NCI-H748 (cell line): Measurements from ENCODE around the gene GUSB.

Experiments used
- DNase-seq: peaks from one replicate; lab custom pipeline; 2025; ENCODE audit not compliant: unreplicated experiment; lab: John Stamatoyannopoulos, UW

The GUSB gene

GRCh38 chr7:65938336-65938895 lies 43.6 kb downstream of the GUSB start:
- DNase-seq, result no peak

GRCh38 chr7:65937296-65937695 lies 44.7 kb downstream of the GUSB start:
- DNase-seq, result no peak

- DNase-seq, result no peak
Measured at GRCh38 chr7:65931685-65932084, 50.3 kb downstream of the GUSB start.

GRCh38 chr7:65927489-65928448 lies 54.2 kb downstream of the GUSB start:
- DNase-seq, result no peak

GRCh38 chr7:65926588-65926987 lies 55.4 kb downstream of the GUSB start:
- DNase-seq, result no peak

GRCh38 chr7:65925040-65925439 lies 57.0 kb downstream of the GUSB start:
- DNase-seq, result no peak

- DNase-seq, result no peak
Measured at GRCh38 chr7:65924193-65924592, 57.8 kb downstream of the GUSB start.

GRCh38 chr7:65923316-65923715 lies 58.7 kb downstream of the GUSB start:
- DNase-seq, result no peak

- no peak for DNase-seq
Measured at GRCh38 chr7:65915921-65916657, 65.9 kb downstream of the GUSB start.

- no peak for DNase-seq
Measured at GRCh38 chr7:65912237-65912636, 69.8 kb downstream of the GUSB start.
